ENCODE measurements around the gene NPAS1. TPM values are rescaled to one million over a fixed set of nuclear protein-coding genes. Genes with fewer than 3 reads are reported as not detected.

Gene NPAS1
- total and polyA plus RNA-seq, 2 of the 13 experiments (the other 11 are each of a cell fraction or from before 2014, with no cell fraction given) = 0.35 to 2.9 TPM

DNA sequence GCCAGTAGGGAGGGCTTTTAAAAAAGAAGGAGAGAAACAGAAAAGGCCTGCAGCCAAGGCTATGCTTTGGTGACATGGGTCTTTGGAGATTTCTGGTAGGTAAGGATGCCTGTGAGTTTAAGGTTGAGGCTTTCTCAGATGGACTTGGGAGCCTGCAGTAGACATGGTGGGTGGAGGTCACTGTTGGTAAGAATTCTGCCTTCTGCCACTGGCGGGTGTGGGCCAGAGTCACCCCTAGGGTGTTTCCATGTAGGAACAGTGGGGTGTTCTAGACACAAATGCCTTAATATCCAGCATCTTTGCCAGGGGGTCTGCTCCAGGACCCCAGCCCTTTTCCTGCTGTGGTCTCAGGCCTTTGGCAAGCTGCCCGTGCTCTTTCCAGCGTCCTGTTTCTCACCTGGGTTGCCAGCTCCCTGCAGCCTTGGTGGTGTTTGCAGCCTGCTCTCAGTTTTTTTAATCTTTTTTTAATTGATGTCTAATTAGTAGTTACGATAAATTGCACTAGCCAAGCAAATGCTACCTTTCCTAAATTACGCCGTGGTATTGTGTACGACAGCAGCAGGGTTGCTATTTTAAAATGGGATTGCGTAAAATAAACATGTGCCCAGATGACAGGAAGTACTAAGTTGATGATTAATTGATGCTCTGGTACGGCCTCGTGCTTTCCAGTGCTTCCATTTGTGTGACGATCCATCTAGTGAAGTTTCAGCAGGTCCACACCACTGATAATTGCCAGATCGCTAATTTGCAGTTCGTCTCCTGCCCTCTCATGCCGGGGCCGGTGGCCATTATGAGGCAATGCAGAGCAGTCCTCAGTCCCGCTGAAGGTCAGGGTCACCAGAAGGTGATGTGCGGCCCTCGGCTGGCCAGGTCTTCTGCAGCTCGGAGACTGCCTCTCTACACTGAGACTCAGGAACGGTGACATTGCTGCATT lies 35.3 kb upstream of the NPAS1 start (continued):
- TF ChIP-seq GPN1 (CRISPR knock-in tag; IDR thresholded peaks at IDR 0.05; ENCODE audit: borderline replicate concordance) = no peak
- no peak for TF ChIP-seq ZMYM2 (CRISPR knock-in tag; IDR thresholded peaks at IDR 0.05)
- TF ChIP-seq ZNF430 (CRISPR knock-in tag; IDR thresholded peaks at IDR 0.05) = no peak; the same call in 1 of the 2 replicates
- TF ChIP-seq, protein P1, sequence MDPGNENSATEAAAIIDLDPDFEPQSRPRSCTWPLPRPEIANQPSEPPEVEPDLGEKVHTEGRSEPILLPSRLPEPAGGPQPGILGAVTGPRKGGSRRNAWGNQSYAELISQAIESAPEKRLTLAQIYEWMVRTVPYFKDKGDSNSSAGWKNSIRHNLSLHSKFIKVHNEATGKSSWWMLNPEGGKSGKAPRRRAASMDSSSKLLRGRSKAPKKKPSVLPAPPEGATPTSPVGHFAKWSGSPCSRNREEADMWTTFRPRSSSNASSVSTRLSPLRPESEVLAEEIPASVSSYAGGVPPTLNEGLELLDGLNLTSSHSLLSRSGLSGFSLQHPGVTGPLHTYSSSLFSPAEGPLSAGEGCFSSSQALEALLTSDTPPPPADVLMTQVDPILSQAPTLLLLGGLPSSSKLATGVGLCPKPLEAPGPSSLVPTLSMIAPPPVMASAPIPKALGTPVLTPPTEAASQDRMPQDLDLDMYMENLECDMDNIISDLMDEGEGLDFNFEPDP (CRISPR knock-in tag; conservative IDR thresholded peaks at IDR 0.05) = no peak
- no peak for TF ChIP-seq ZNF747 (CRISPR knock-in tag; IDR thresholded peaks at IDR 0.05; ENCODE audit: borderline replicate concordance)
- TF ChIP-seq ZNF549 (CRISPR knock-in tag; IDR thresholded peaks at IDR 0.05) = no peak
- TF ChIP-seq, protein P2, sequence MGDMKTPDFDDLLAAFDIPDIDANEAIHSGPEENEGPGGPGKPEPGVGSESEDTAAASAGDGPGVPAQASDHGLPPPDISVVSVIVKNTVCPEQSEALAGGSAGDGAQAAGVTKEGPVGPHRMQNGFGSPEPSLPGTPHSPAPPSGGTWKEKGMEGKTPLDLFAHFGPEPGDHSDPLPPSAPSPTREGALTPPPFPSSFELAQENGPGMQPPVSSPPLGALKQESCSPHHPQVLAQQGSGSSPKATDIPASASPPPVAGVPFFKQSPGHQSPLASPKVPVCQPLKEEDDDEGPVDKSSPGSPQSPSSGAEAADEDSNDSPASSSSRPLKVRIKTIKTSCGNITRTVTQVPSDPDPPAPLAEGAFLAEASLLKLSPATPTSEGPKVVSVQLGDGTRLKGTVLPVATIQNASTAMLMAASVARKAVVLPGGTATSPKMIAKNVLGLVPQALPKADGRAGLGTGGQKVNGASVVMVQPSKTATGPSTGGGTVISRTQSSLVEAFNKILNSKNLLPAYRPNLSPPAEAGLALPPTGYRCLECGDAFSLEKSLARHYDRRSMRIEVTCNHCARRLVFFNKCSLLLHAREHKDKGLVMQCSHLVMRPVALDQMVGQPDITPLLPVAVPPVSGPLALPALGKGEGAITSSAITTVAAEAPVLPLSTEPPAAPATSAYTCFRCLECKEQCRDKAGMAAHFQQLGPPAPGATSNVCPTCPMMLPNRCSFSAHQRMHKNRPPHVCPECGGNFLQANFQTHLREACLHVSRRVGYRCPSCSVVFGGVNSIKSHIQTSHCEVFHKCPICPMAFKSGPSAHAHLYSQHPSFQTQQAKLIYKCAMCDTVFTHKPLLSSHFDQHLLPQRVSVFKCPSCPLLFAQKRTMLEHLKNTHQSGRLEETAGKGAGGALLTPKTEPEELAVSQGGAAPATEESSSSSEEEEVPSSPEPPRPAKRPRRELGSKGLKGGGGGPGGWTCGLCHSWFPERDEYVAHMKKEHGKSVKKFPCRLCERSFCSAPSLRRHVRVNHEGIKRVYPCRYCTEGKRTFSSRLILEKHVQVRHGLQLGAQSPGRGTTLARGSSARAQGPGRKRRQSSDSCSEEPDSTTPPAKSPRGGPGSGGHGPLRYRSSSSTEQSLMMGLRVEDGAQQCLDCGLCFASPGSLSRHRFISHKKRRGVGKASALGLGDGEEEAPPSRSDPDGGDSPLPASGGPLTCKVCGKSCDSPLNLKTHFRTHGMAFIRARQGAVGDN (CRISPR knock-in tag; IDR thresholded peaks at IDR 0.05) = peak; percentile 97
- TF ChIP-seq, protein P3, sequence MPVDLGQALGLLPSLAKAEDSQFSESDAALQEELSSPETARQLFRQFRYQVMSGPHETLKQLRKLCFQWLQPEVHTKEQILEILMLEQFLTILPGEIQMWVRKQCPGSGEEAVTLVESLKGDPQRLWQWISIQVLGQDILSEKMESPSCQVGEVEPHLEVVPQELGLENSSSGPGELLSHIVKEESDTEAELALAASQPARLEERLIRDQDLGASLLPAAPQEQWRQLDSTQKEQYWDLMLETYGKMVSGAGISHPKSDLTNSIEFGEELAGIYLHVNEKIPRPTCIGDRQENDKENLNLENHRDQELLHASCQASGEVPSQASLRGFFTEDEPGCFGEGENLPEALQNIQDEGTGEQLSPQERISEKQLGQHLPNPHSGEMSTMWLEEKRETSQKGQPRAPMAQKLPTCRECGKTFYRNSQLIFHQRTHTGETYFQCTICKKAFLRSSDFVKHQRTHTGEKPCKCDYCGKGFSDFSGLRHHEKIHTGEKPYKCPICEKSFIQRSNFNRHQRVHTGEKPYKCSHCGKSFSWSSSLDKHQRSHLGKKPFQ (CRISPR knock-in tag; IDR thresholded peaks at IDR 0.05; ENCODE audit: insufficient replicate concordance) = peak; percentile 81
- TF ChIP-seq, protein P4, sequence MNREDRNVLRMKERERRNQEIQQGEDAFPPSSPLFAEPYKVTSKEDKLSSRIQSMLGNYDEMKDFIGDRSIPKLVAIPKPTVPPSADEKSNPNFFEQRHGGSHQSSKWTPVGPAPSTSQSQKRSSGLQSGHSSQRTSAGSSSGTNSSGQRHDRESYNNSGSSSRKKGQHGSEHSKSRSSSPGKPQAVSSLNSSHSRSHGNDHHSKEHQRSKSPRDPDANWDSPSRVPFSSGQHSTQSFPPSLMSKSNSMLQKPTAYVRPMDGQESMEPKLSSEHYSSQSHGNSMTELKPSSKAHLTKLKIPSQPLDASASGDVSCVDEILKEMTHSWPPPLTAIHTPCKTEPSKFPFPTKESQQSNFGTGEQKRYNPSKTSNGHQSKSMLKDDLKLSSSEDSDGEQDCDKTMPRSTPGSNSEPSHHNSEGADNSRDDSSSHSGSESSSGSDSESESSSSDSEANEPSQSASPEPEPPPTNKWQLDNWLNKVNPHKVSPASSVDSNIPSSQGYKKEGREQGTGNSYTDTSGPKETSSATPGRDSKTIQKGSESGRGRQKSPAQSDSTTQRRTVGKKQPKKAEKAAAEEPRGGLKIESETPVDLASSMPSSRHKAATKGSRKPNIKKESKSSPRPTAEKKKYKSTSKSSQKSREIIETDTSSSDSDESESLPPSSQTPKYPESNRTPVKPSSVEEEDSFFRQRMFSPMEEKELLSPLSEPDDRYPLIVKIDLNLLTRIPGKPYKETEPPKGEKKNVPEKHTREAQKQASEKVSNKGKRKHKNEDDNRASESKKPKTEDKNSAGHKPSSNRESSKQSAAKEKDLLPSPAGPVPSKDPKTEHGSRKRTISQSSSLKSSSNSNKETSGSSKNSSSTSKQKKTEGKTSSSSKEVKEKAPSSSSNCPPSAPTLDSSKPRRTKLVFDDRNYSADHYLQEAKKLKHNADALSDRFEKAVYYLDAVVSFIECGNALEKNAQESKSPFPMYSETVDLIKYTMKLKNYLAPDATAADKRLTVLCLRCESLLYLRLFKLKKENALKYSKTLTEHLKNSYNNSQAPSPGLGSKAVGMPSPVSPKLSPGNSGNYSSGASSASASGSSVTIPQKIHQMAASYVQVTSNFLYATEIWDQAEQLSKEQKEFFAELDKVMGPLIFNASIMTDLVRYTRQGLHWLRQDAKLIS (CRISPR knock-in tag; IDR thresholded peaks at IDR 0.05) = no peak
